ENCODE measurements around the gene TAF11.
A peak's percentile ranks its signal among the peaks of the same experiment; 100 is the strongest.
"Not testable (repeated sequence)": the region's sequence is repeated elsewhere in the genome, so short reads cannot be mapped to it uniquely, and the experiment has no call there.

The TAF11 gene

GRCh38 chr6:34904990-34905613 is 17.3 kb upstream of the TAF11 start:
- no peak for DNase-seq (ENCODE audit: low read depth)

GRCh38 chr6:34901930-34902329 is 14.1 kb upstream of the TAF11 start:
- peak; percentile 32 for DNase-seq (ENCODE audit: low read depth)

- DNase-seq (ENCODE audit: low read depth), result no peak
These were observed 12.6 kb upstream of the TAF11 start for GRCh38 chr6:34900321-34901031.

- not testable (repeated sequence) for DNase-seq (ENCODE audit: low read depth)
These were observed 11.9 kb upstream of the TAF11 start for GRCh38 chr6:34899748-34900147.

- no peak for DNase-seq (ENCODE audit: low read depth)
These were observed 9.9 kb upstream of the TAF11 start for GRCh38 chr6:34897716-34898115.

GRCh38 chr6:34897130-34897529 is 9.3 kb upstream of the TAF11 start:
- no peak for DNase-seq (ENCODE audit: low read depth)

- DNase-seq (ENCODE audit: low read depth), result no peak
These were observed 6.9 kb upstream of the TAF11 start for GRCh38 chr6:34894693-34895092.

GRCh38 chr6:34891296-34891695 is 3.5 kb upstream of the TAF11 start:
- no peak for DNase-seq (ENCODE audit: low read depth)

- no peak for DNase-seq (ENCODE audit: low read depth)
These were observed 2.7 kb upstream of the TAF11 start for GRCh38 chr6:34890533-34890925.

- no peak for DNase-seq (ENCODE audit: low read depth)
These were observed 1.2 kb upstream of the TAF11 start, which contains the start of gene ANKS1A for GRCh38 chr6:34888874-34889555. Gene ANKS1A, plus strand, starts transcription at chr6:34889255. Its CDS starts 148 bp downstream, at chr6:34889403.

- DNase-seq (ENCODE audit: low read depth), result no peak
These were observed 643 bp upstream of the TAF11 start for GRCh38 chr6:34888514-34888856.

- not testable (repeated sequence) for DNase-seq (ENCODE audit: low read depth)
These were observed 2.0 kb downstream of the TAF11 start for GRCh38 chr6:34885837-34886236.

- no peak for DNase-seq (ENCODE audit: low read depth)
These were observed 2.8 kb downstream of the TAF11 start for GRCh38 chr6:34884996-34885395.

GRCh38 chr6:34884073-34884472 is 3.8 kb downstream of the TAF11 start:
- not testable (repeated sequence) for DNase-seq (ENCODE audit: low read depth)

- DNase-seq (ENCODE audit: low read depth), result no peak
These were observed 9.9 kb downstream of the TAF11 start for GRCh38 chr6:34877869-34878485.

- DNase-seq (ENCODE audit: low read depth), result no peak
These were observed 10.6 kb downstream of the TAF11 start for GRCh38 chr6:34877259-34877658.

GRCh38 chr6:34876472-34876871 is 11.4 kb downstream of the TAF11 start:
- DNase-seq (ENCODE audit: low read depth), result no peak

GRCh38 chr6:34875292-34876213 is 12.3 kb downstream of the TAF11 start:
- DNase-seq (ENCODE audit: low read depth), result no peak

- no peak for DNase-seq (ENCODE audit: low read depth)
These were observed 15.5 kb downstream of the TAF11 start for GRCh38 chr6:34872332-34872731.

GRCh38 chr6:34871853-34872252 is 16.0 kb downstream of the TAF11 start:
- DNase-seq (ENCODE audit: low read depth), result no peak

- no peak for DNase-seq (ENCODE audit: low read depth)
These were observed 20.4 kb downstream of the TAF11 start for GRCh38 chr6:34867484-34867883.

GRCh38 chr6:34866509-34866908 is 21.3 kb downstream of the TAF11 start:
- no peak for DNase-seq (ENCODE audit: low read depth)

All from non-pigmented ciliary epithelial cell (primary cell).